AG10803 (cell line): Measurements from ENCODE around the gene FFAR4.

ENCODE experiments used
- DNase-seq: peaks from one replicate; pipeline ENCODE4 v3.0.0; 2010; ENCODE audit warnings: low read depth
- H3K4me3 ChIP-seq: 2 replicates; pipeline ENCODE4 v1.5.1; 2011; ENCODE audit warnings: mild to moderate bottlenecking, low read length, control low read depth
- CTCF ChIP-seq: conservative IDR thresholded peaks from 2 replicates; pipeline ENCODE4 v1.5.1; 2011; ENCODE audit warnings: mild to moderate bottlenecking, low read length, control low read depth, inconsistent platforms

Gene FFAR4

GRCh38 chr10:93629647-93630305 lies 63.3 kb downstream of the FFAR4 start:
- no peak for DNase-seq
- no peak for TF ChIP-seq CTCF

GRCh38 chr10:93630625-93631557 lies 64.4 kb downstream of the FFAR4 start:
- TF ChIP-seq CTCF, result no peak
- no peak overlapping the region for H3K4me3 ChIP-seq
- DNase-seq, result no peak

More at GRCh38 chr10:93629647-93630305, 63.3 kb downstream of the FFAR4 start:
- no peak overlapping the region for H3K4me3 ChIP-seq
